Prostate gland (tissue), 2 donors: ENCODE data around the gene DNAH10.

Experiments
- POLR2A ChIP-seq: fragments of 450-650 bp; IDR thresholded peaks from one replicate; pipeline ENCODE4 v1.6.1; 2016; ENCODE audit warnings: antibody characterized with exemption, mild to moderate bottlenecking
- POLR2AphosphoS5 ChIP-seq: sonication (generic); formaldehyde crosslinking; IDR thresholded peaks from one replicate; pipeline ENCODE4 v1.6.1; 2017; ENCODE audit warnings: antibody characterized with exemption
- TF ChIP-seq, protein P1 (sequence below), 4 experiments: fragments of 200-600 bp in 2 of 4; fragments of 450-650 bp in 2 of 4; sonication (generic) in 2 of 4; IDR thresholded peaks; 1 replicate in 3 of 4; 2 replicates in 1 of 4; pipeline ENCODE4 v1.5.1; 2016 to 2019; ENCODE audit warnings: antibody characterized with exemption in 4 of 4, mild to moderate bottlenecking in 2 of 4, moderate library complexity in 2 of 4

DNA sequence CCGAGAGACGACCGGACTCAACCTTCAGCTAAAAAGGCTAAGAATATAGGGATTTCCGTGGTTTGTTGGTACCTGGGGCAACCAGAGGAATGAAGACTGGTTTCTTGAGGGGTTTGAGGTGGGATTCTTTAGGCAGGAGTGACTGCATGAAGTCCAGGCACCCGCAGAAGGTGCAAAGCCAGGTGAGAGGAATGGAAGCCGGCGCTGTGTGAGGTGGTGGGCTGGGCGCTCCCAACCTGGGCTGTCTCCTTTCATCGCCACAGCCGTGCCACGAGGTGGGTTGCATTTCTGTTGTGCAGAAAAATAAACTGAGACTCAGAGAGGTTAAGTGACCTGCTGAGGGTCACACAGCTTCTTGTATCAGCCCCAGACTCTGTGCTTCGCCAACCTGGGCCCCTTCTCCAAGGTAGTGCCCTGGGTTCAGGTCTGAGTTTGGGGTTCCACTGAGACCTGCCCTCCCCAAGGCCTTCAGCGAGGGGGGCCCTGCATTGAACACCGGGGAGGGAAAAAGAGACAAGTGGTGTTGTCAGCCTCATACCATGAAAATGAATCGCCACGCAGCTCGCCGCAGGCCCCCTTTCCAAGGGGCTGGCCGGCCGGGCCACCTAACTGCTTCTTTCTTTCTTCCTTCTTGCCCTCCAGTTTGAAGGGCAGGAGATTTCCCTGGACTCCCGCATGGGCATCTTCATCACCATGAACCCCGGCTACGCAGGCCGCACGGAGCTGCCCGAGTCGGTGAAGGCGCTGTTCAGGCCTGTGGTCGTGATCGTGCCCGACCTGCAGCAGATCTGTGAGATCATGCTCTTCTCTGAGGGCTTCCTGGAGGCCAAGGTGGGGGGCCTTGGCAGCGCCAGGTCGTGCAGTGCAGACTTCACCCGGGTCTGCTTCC is 88.4 kb downstream of the DNAH10 start:
- TF ChIP-seq, protein P1, sequence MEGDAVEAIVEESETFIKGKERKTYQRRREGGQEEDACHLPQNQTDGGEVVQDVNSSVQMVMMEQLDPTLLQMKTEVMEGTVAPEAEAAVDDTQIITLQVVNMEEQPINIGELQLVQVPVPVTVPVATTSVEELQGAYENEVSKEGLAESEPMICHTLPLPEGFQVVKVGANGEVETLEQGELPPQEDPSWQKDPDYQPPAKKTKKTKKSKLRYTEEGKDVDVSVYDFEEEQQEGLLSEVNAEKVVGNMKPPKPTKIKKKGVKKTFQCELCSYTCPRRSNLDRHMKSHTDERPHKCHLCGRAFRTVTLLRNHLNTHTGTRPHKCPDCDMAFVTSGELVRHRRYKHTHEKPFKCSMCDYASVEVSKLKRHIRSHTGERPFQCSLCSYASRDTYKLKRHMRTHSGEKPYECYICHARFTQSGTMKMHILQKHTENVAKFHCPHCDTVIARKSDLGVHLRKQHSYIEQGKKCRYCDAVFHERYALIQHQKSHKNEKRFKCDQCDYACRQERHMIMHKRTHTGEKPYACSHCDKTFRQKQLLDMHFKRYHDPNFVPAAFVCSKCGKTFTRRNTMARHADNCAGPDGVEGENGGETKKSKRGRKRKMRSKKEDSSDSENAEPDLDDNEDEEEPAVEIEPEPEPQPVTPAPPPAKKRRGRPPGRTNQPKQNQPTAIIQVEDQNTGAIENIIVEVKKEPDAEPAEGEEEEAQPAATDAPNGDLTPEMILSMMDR (IDR thresholded peaks at IDR 0.05): no peak
- TF ChIP-seq POLR2A: no peak
- no peak for TF ChIP-seq POLR2AphosphoS5
